NB4 (cell line): ENCODE measurements around the gene PRICKLE3.

ENCODE experiments used
- CTCF ChIP-seq: IDR thresholded peaks from one replicate; pipeline ENCODE4 v1.5.1; 2012; ENCODE audit warnings: low read depth, low read length
- POLR2A ChIP-seq: IDR thresholded peaks from 2 replicates; pipeline ENCODE4 v1.6.1; 2011; ENCODE audit warnings: mild to moderate bottlenecking; ENCODE audit not compliant: insufficient read length; ENCODE audit errors: extremely low read depth

GRCh38 chrX:49212209-49212608, 26.0 kb upstream of the PRICKLE3 start:
- no peak for TF ChIP-seq CTCF
- no peak for TF ChIP-seq POLR2A
